Measurements from ENCODE around the gene CHD3.

GRCh38 chr17:7855660-7856010, 33.0 kb upstream of the CHD3 start:
- TF ChIP-seq CTCF (IDR thresholded peaks at IDR 0.05; ENCODE audit: poor library complexity, severe bottlenecking) (no peak), POLR2AphosphoS5 (IDR thresholded peaks at IDR 0.05) (no peak), EZH2 (IDR thresholded peaks at IDR 0.05; ENCODE audit: borderline replicate concordance, insufficient read depth, low read length, poor library complexity, severe bottlenecking) (no peak), MXI1 (conservative IDR thresholded peaks at IDR 0.05; ENCODE audit: poor library complexity, severe bottlenecking) (no peak)
